Peyer's patch (tissue), 4 donors: ENCODE measurements around the gene PTPRK. TPM values are rescaled to one million over a fixed set of nuclear protein-coding genes. Genes with fewer than 3 reads are reported as not detected.

ENCODE experiments used
- DNase-seq, 3 donors: peaks; one replicate each; pipeline ENCODE4 v3.0.0-alpha.2; 2017 to 2019
- H3K27ac ChIP-seq, 4 donors: fragments of 200-600 bp; sonication (generic); one replicate each; pipeline ENCODE4 v1.5.1; 2016 to 2019
- H3K27me3 ChIP-seq, 2 donors: fragments of 200-600 bp; sonication (generic); one replicate each; pipeline ENCODE4 v1.5.1; 2019
- H3K36me3 ChIP-seq, 3 donors: fragments of 200-600 bp; sonication (generic); one replicate each; pipeline ENCODE4 v1.5.1; 2016 to 2019
- H3K4me1 ChIP-seq, 4 donors: fragments of 200-600 bp; sonication (generic); one replicate each; pipeline ENCODE4 v1.5.1; 2016 to 2019
- H3K4me3 ChIP-seq, 4 donors: fragments of 200-600 bp; sonication (generic); 1 replicate in 3 of 4; 2 replicates in 1 of 4; pipeline ENCODE4 v1.5.1; 2016 to 2019; ENCODE audit warnings: mild to moderate bottlenecking in 1 of 4
- H3K9me3 ChIP-seq, 4 donors: fragments of 200-600 bp; sonication (generic); one replicate each; pipeline ENCODE4 v1.5.1; 2016 to 2019; ENCODE audit warnings: mild to moderate bottlenecking in 1 of 4
- CTCF ChIP-seq, 6 experiments: fragments of 450-650 bp in 4 of 6; fragments of 200-600 bp in 2 of 6; sonication (generic) in 1 of 6; IDR thresholded peaks; one replicate each; pipeline ENCODE4 v1.5.1; 2017 to 2019; ENCODE audit warnings: antibody characterized with exemption in 6 of 6, mild to moderate bottlenecking in 3 of 6, moderate library complexity in 1 of 6
- POLR2A ChIP-seq, 2 donors: fragments of 450-650 bp; IDR thresholded peaks; one replicate each; pipeline ENCODE4 v1.5.1; 2017; ENCODE audit warnings: antibody characterized with exemption in 2 of 2, mild to moderate bottlenecking in 2 of 2, moderate library complexity in 2 of 2
- total RNA-seq, 4 donors: library from RNA; depleted of rRNA; stranded (reverse); fragments of >200 nt; gene quantifications; one replicate each; pipeline ENCODE4 v1.1.0, GENCODE V29; 2016

PTPRK gene
- total RNA-seq, 4 donors from 2014 or later, result 109 to 192 (median 153) TPM

GRCh38 chr6:127976111-127976510 is 544.3 kb downstream of the PTPRK start:
- Histone ChIP-seq H3K36me3 (peaks cover 0 to 74% (median 0%) of the 10 kb centered on the region in 3 donors), H3K4me3 (no peak overlapping the region), H3K27me3 (no peaks in the 10 kb centered on the region), H3K27ac (no peak overlapping the region), H3K4me1 (no peaks in the 10 kb centered on the region), H3K9me3 (no peaks in the 10 kb centered on the region)
- DNase-seq, result no peak
- no peak for TF ChIP-seq CTCF (IDR thresholded peaks at IDR 0.05)
- no peak for TF ChIP-seq POLR2A (IDR thresholded peaks at IDR 0.05)

- Histone ChIP-seq H3K4me3 (no peak overlapping the region), H3K9me3 (no peaks in the 10 kb centered on the region), H3K27ac (no peak overlapping the region), H3K27me3 (no peaks in the 10 kb centered on the region), H3K4me1 (no peaks in the 10 kb centered on the region), H3K36me3 (peaks cover 0 to 66% (median 0%) of the 10 kb centered on the region in 3 donors)
- DNase-seq, result no peak
- TF ChIP-seq CTCF (IDR thresholded peaks at IDR 0.05) (no peak), POLR2A (IDR thresholded peaks at IDR 0.05) (no peak)
Observed at GRCh38 chr6:127972815-127973214, 547.6 kb downstream of the PTPRK start.

DNA sequence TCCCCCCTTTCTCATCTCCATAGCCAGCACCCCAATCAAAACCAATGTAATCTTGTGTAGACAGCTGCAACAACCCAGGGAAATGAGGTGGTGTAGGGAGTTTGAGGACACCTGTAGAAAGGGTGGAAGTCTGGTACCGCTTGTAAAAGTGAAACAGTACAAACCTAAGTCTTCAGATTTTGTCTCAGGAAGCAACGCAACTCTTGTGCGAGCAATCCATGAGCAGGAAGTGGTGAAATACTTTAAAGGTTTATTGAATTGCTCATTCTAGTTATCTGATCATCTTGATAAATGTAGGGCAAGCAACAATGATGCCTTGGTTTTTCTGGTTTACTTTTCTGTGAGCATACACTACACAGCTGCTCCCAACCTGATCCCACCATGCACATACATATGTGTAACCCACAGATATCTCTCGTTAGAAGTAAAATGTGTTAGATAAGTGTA is 548.4 kb downstream of the PTPRK start:
- H3K27ac ChIP-seq, result peak overlapping the region; percentile 28 to 52 (median 46)
- H3K4me1 ChIP-seq, result no peaks in the 10 kb centered on the region
- H3K9me3 ChIP-seq, result no peaks in the 10 kb centered on the region
- TF ChIP-seq CTCF (IDR thresholded peaks at IDR 0.05) (no peak), POLR2A (IDR thresholded peaks at IDR 0.05) (peak in 1 of 2 donors; percentile 21)
- no peak for DNase-seq
- H3K4me3 ChIP-seq, result no peak overlapping the region
- H3K36me3 ChIP-seq, result peaks cover 0 to 58% (median 0%) of the 10 kb centered on the region in 3 donors
- no peaks in the 10 kb centered on the region for H3K27me3 ChIP-seq

GRCh38 chr6:127971386-127971785 is 549.0 kb downstream of the PTPRK start:
- H3K27me3 ChIP-seq, result no peaks in the 10 kb centered on the region
- TF ChIP-seq POLR2A (IDR thresholded peaks at IDR 0.05) (no peak), CTCF (IDR thresholded peaks at IDR 0.05) (no peak)
- no peaks in the 10 kb centered on the region for H3K9me3 ChIP-seq
- no peak for DNase-seq
- H3K27ac ChIP-seq, result peak overlapping the region; percentile 28 to 52 (median 46)
- H3K4me1 ChIP-seq, result no peaks in the 10 kb centered on the region
- no peak overlapping the region for H3K4me3 ChIP-seq
- peaks cover 0 to 52% (median 0%) of the 10 kb centered on the region in 3 donors for H3K36me3 ChIP-seq

DNA sequence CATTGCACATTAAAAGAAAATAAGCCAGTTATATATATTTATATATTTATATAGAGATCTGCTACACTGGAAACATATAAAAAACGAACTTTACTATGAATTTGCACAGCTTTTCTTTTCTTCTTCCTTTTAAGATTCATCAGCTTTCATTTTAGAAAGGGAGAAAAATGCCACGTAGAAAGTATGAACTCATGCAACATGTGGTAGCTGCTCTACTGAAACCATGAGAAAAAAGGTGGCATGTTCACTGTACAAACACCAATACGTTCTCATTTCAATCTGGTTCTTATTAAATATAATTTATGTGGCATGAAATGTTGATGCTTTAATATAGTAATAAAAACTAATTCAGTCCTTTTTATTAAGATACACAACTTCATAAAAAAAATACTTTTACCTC is 550.7 kb downstream of the PTPRK start:
- TF ChIP-seq CTCF (IDR thresholded peaks at IDR 0.05) (no peak), POLR2A (IDR thresholded peaks at IDR 0.05) (no peak)
- no peak overlapping the region for H3K27ac ChIP-seq
- no peaks in the 10 kb centered on the region for H3K9me3 ChIP-seq
- H3K27me3 ChIP-seq, result no peaks in the 10 kb centered on the region
- no peak overlapping the region for H3K4me3 ChIP-seq
- no peaks in the 10 kb centered on the region for H3K4me1 ChIP-seq
- H3K36me3 ChIP-seq, result peaks cover 0 to 42% (median 0%) of the 10 kb centered on the region in 3 donors
- DNase-seq, result no peak

- H3K36me3 ChIP-seq, result peaks cover 0 to 41% (median 0%) of the 10 kb centered on the region in 3 donors
- no peak overlapping the region for H3K4me3 ChIP-seq
- no peaks in the 10 kb centered on the region for H3K9me3 ChIP-seq
- H3K27ac ChIP-seq, result no peak overlapping the region
- no peaks in the 10 kb centered on the region for H3K4me1 ChIP-seq
- TF ChIP-seq POLR2A (IDR thresholded peaks at IDR 0.05) (no peak), CTCF (IDR thresholded peaks at IDR 0.05) (peak in 1 of 6 experiments; percentile 30)
- DNase-seq, result no peak
- no peaks in the 10 kb centered on the region for H3K27me3 ChIP-seq
Observed at GRCh38 chr6:127968394-127968793, 552.0 kb downstream of the PTPRK start.
